Measurements from ENCODE around the gene MFAP5.

MFAP5 gene

GRCh38 chr12:8612629-8613028 lies 50.0 kb downstream of the MFAP5 start, which contains the start of gene AICDA:
Gene AICDA (minus strand): TSS chr12:8612859. CDS start chr12:8612767, 92 bp downstream.
- Histone ChIP-seq H3K36me3 (ENCODE audit: control insufficient read depth, insufficient read depth, low read length) (no peaks in the 10 kb centered on the region), H3K27me3 (ENCODE audit: control insufficient read depth, insufficient read depth, low read length) (no peaks in the 10 kb centered on the region), H3K9ac (ENCODE audit: low read length) (no peak within 1 kb of the TSS), H3K4me1 (ENCODE audit: control insufficient read depth, insufficient read depth, low read length) (no peaks in the 10 kb centered on the region), H3K4me3 (ENCODE audit: low read length) (no peak within 1 kb of the TSS), H3K9me3 (ENCODE audit: control insufficient read depth, low read length) (no peaks in the 10 kb centered on the region)

- Histone ChIP-seq H3K36me3 (ENCODE audit: control insufficient read depth, insufficient read depth, low read length) (no peaks in the 10 kb centered on the region), H3K27me3 (ENCODE audit: control insufficient read depth, insufficient read depth, low read length) (no peaks in the 10 kb centered on the region), H3K4me1 (ENCODE audit: control insufficient read depth, insufficient read depth, low read length) (no peaks in the 10 kb centered on the region), H3K4me3 (ENCODE audit: low read length) (no peak overlapping the region), H3K9me3 (ENCODE audit: control insufficient read depth, low read length) (no peaks in the 10 kb centered on the region), H3K9ac (ENCODE audit: low read length) (no peak overlapping the region)
Observed at GRCh38 chr12:8609061-8609570, 53.5 kb downstream of the MFAP5 start.

GRCh38 chr12:8606890-8607289 lies 55.7 kb downstream of the MFAP5 start:
- H3K4me3 ChIP-seq (ENCODE audit: low read length): no peak overlapping the region
- H3K4me1 ChIP-seq (ENCODE audit: control insufficient read depth, insufficient read depth, low read length): no peaks in the 10 kb centered on the region
- H3K27me3 ChIP-seq (ENCODE audit: control insufficient read depth, insufficient read depth, low read length): no peaks in the 10 kb centered on the region
- H3K9me3 ChIP-seq (ENCODE audit: control insufficient read depth, low read length): no peaks in the 10 kb centered on the region
- no peak overlapping the region for H3K9ac ChIP-seq (ENCODE audit: low read length)
- H3K36me3 ChIP-seq (ENCODE audit: control insufficient read depth, insufficient read depth, low read length): no peaks in the 10 kb centered on the region

GRCh38 chr12:8605057-8605456 lies 57.6 kb downstream of the MFAP5 start:
- Histone ChIP-seq H3K9me3 (ENCODE audit: control insufficient read depth, low read length) (no peaks in the 10 kb centered on the region), H3K36me3 (ENCODE audit: control insufficient read depth, insufficient read depth, low read length) (no peaks in the 10 kb centered on the region), H3K9ac (ENCODE audit: low read length) (no peak overlapping the region), H3K4me3 (ENCODE audit: low read length) (no peak overlapping the region), H3K4me1 (ENCODE audit: control insufficient read depth, insufficient read depth, low read length) (no peaks in the 10 kb centered on the region), H3K27me3 (ENCODE audit: control insufficient read depth, insufficient read depth, low read length) (no peaks in the 10 kb centered on the region)

GRCh38 chr12:8603856-8604255 lies 58.8 kb downstream of the MFAP5 start:
- Histone ChIP-seq H3K9me3 (ENCODE audit: control insufficient read depth, low read length) (no peaks in the 10 kb centered on the region), H3K4me1 (ENCODE audit: control insufficient read depth, insufficient read depth, low read length) (no peaks in the 10 kb centered on the region), H3K27me3 (ENCODE audit: control insufficient read depth, insufficient read depth, low read length) (no peaks in the 10 kb centered on the region), H3K9ac (ENCODE audit: low read length) (no peak overlapping the region), H3K4me3 (ENCODE audit: low read length) (no peak overlapping the region), H3K36me3 (ENCODE audit: control insufficient read depth, insufficient read depth, low read length) (no peaks in the 10 kb centered on the region)

- Histone ChIP-seq H3K36me3 (ENCODE audit: control insufficient read depth, insufficient read depth, low read length) (no peaks in the 10 kb centered on the region), H3K9me3 (ENCODE audit: control insufficient read depth, low read length) (no peaks in the 10 kb centered on the region), H3K27me3 (ENCODE audit: control insufficient read depth, insufficient read depth, low read length) (no peaks in the 10 kb centered on the region), H3K4me1 (ENCODE audit: control insufficient read depth, insufficient read depth, low read length) (no peaks in the 10 kb centered on the region), H3K4me3 (ENCODE audit: low read length) (no peak overlapping the region), H3K9ac (ENCODE audit: low read length) (no peak overlapping the region)
Observed at GRCh38 chr12:8603286-8603685, 59.3 kb downstream of the MFAP5 start.

- no peak overlapping the region for H3K4me3 ChIP-seq (ENCODE audit: low read length)
Observed at GRCh38 chr12:8596561-8596960, 66.1 kb downstream of the MFAP5 start.

More at GRCh38 chr12:8596561-8596960, 66.1 kb downstream of the MFAP5 start:
- Histone ChIP-seq H3K9me3 (ENCODE audit: control insufficient read depth, low read length) (no peaks in the 10 kb centered on the region), H3K4me1 (ENCODE audit: control insufficient read depth, insufficient read depth, low read length) (no peaks in the 10 kb centered on the region), H3K9ac (ENCODE audit: low read length) (no peak overlapping the region), H3K36me3 (ENCODE audit: control insufficient read depth, insufficient read depth, low read length) (no peaks in the 10 kb centered on the region), H3K27me3 (ENCODE audit: control insufficient read depth, insufficient read depth, low read length) (no peaks in the 10 kb centered on the region)

Measured in mucosa of stomach (tissue), 1 donor.